ENCODE measurements around the gene THAP7.
"Not testable (repeated sequence)": the region's sequence is repeated elsewhere in the genome, so short reads cannot be mapped to it uniquely, and the experiment has no call there.

The THAP7 gene

DNA sequence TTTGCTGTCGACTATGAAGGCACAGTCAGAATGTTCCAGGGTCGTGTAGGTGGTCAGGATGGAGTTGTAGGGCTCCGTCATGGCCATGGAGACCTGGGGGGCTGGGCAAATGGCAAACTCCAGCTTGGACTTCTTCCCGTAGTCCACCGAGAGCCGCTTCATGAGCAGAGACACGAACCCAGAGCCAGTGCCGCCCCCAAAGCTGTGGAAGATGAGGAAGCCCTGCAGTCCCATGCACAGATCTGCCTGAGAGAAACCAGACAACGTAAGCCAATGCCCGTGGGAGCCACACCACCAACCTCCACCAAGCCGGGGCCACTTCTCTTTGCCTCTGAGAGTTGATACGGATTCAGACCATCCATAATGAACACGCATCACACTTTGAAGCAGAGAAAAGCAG is 7.3 kb upstream of the THAP7 start:
- not testable (repeated sequence) for H3K27me3 ChIP-seq (ENCODE audit: insufficient read depth, low read length); H3K9me3 ChIP-seq (ENCODE audit: insufficient read depth, low read depth, low read length); H3K4me3 ChIP-seq (ENCODE audit: low read length); H3K27ac ChIP-seq (ENCODE audit: low read depth, low read length); H3K36me3 ChIP-seq (ENCODE audit: insufficient read depth, low read length); H3K9ac ChIP-seq (ENCODE audit: low read depth, low read length)
- H3K4me1 ChIP-seq (ENCODE audit: insufficient read depth, low read length) = peaks cover 12% of the 10 kb centered on the region
- WGBS = 87% methylated on average over 13 of the region's 13 CpGs

GRCh38 chr22:21003782-21004181 is 1.9 kb upstream of the THAP7 start:
- whole genome bisulfite sequencing = 85% methylated on average over 4 of the region's 4 CpGs
- H3K4me1 ChIP-seq (ENCODE audit: insufficient read depth, low read length) = no peaks in the 10 kb centered on the region
- H3K9me3 ChIP-seq (ENCODE audit: insufficient read depth, low read depth, low read length) = no peaks in the 10 kb centered on the region
- H3K36me3 ChIP-seq (ENCODE audit: insufficient read depth, low read length) = peaks cover 21% of the 10 kb centered on the region
- H3K9ac ChIP-seq (ENCODE audit: low read depth, low read length) = no peak overlapping the region
- H3K27me3 ChIP-seq (ENCODE audit: insufficient read depth, low read length) = no peaks in the 10 kb centered on the region
- no peak overlapping the region for H3K4me3 ChIP-seq (ENCODE audit: low read length)
- H3K27ac ChIP-seq (ENCODE audit: low read depth, low read length) = no peak overlapping the region

- H3K36me3 ChIP-seq (ENCODE audit: insufficient read depth, low read length) = peaks cover 25% of the 10 kb centered on the region
- H3K9ac ChIP-seq (ENCODE audit: low read depth, low read length) = peak overlapping the region; percentile 95
- H3K4me1 ChIP-seq (ENCODE audit: insufficient read depth, low read length) = no peaks in the 10 kb centered on the region
- H3K27me3 ChIP-seq (ENCODE audit: insufficient read depth, low read length) = no peaks in the 10 kb centered on the region
- 21% methylated on average over 26 of the region's 26 CpGs for WGBS
- H3K9me3 ChIP-seq (ENCODE audit: insufficient read depth, low read depth, low read length) = no peaks in the 10 kb centered on the region
- peak overlapping the region; percentile 90 for H3K27ac ChIP-seq (ENCODE audit: low read depth, low read length)
- peak overlapping the region; percentile 100 for H3K4me3 ChIP-seq (ENCODE audit: low read length)
These were observed 824 bp downstream of the THAP7 start for GRCh38 chr22:21000987-21001600.

DNA sequence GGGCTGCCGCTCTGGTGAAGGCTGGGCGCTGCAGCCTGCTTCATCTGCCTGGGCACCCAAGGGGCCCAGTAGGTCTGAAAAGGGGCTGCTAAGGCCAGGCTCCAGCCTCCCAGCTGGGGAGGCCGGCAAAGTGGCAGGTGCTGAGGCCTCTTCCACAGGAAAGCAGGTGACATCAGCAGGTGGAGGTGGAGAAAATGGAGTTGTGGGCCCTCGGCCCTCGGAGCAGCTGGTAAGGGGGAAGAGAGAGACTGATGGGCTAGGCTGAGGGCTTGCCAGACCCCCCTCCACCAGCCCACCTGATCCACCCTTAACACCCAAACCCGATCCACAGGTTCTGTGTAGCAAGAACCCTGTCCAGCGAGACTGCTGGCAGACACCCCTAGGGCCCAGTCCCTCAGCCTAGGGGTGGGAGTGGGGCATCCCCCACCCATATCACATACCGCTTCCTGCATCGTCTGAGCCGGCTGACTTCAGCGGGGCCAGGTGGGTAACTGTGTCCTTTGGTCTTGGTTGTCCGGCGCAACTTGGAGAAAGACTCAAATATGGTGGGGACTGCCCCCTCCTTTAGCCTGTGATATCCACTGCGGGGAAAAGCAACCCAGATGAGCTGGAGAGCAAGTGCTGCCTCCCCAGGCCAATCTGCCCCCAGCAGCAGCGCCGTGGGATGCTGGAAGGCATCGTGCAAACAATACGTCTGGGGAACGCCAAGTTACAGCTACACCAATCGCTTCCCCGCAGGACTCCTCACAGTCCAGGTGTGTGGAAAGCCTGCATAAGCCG is 1.5 kb downstream of the THAP7 start:
- Histone ChIP-seq H3K4me1 (ENCODE audit: insufficient read depth, low read length) (no peaks in the 10 kb centered on the region), H3K27ac (ENCODE audit: low read depth, low read length) (no peak overlapping the region), H3K27me3 (ENCODE audit: insufficient read depth, low read length) (no peaks in the 10 kb centered on the region), H3K9me3 (ENCODE audit: insufficient read depth, low read depth, low read length) (no peaks in the 10 kb centered on the region), H3K4me3 (ENCODE audit: low read length) (peak overlapping the region; percentile 100), H3K36me3 (ENCODE audit: insufficient read depth, low read length) (peaks cover 27% of the 10 kb centered on the region), H3K9ac (ENCODE audit: low read depth, low read length) (peak overlapping the region; percentile 95)
- WGBS = 85% methylated on average over 22 of the region's 22 CpGs

DNA sequence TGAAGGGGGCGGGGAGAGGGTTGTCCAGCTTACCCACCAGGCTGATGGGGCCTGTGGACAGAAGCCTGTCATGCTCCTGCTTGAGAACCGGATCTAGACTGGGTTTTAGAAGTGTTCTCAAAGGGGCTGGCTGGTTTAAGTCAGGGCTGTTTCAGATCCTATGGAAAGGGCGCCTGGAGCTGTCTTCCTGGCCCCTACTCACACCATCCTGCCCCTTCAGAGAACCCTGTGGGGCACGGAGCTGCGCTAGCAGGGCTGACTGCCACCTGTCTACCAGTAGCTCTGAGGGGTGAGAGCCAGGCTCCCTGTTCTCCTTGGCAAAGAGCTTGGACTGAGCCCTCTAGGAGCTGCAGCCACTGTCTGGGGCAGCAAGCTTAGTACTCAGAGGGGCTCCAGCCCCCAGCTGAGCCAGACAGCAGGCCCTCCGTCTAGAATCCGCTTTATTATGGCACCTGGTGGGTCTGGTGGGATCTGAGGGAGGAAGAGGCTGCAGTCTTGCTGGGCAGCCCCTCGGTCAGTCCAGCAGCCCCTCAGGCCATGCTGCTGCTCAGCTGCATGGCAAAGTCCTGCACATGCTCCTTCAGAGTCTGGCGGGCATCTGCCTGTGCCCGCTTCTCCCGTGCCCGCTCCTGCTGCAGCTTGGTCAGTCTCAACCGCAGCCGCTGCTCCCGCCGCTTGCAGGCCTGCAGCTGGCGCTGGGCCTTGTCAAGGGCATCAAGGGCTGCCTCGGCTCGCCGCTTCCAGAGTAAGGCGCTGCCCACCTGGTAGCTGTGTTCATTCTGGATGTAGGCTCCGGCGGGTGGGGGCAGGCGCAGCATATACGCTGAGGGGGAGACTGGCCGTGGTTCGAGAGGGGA is 2.3 kb downstream of the THAP7 start:
- WGBS = 94% methylated on average over 27 of the region's 27 CpGs
- Histone ChIP-seq H3K9ac (ENCODE audit: low read depth, low read length) (no peak overlapping the region), H3K4me1 (ENCODE audit: insufficient read depth, low read length) (no peaks in the 10 kb centered on the region), H3K4me3 (ENCODE audit: low read length) (no peak overlapping the region), H3K27ac (ENCODE audit: low read depth, low read length) (no peak overlapping the region), H3K36me3 (ENCODE audit: insufficient read depth, low read length) (peaks cover 27% of the 10 kb centered on the region), H3K27me3 (ENCODE audit: insufficient read depth, low read length) (no peaks in the 10 kb centered on the region), H3K9me3 (ENCODE audit: insufficient read depth, low read depth, low read length) (no peaks in the 10 kb centered on the region)

- no peaks in the 10 kb centered on the region for H3K9me3 ChIP-seq (ENCODE audit: insufficient read depth, low read depth, low read length)
- no peaks in the 10 kb centered on the region for H3K4me1 ChIP-seq (ENCODE audit: insufficient read depth, low read length)
- H3K27ac ChIP-seq (ENCODE audit: low read depth, low read length) = no peak overlapping the region
- no peaks in the 10 kb centered on the region for H3K27me3 ChIP-seq (ENCODE audit: insufficient read depth, low read length)
- H3K4me3 ChIP-seq (ENCODE audit: low read length) = no peak overlapping the region
- no peak overlapping the region for H3K9ac ChIP-seq (ENCODE audit: low read depth, low read length)
- WGBS = 80% methylated on average over 7 of the region's 7 CpGs
- peaks cover 27% of the 10 kb centered on the region for H3K36me3 ChIP-seq (ENCODE audit: insufficient read depth, low read length)
These were observed 3.2 kb downstream of the THAP7 start for GRCh38 chr22:20998411-20999336.

DNA sequence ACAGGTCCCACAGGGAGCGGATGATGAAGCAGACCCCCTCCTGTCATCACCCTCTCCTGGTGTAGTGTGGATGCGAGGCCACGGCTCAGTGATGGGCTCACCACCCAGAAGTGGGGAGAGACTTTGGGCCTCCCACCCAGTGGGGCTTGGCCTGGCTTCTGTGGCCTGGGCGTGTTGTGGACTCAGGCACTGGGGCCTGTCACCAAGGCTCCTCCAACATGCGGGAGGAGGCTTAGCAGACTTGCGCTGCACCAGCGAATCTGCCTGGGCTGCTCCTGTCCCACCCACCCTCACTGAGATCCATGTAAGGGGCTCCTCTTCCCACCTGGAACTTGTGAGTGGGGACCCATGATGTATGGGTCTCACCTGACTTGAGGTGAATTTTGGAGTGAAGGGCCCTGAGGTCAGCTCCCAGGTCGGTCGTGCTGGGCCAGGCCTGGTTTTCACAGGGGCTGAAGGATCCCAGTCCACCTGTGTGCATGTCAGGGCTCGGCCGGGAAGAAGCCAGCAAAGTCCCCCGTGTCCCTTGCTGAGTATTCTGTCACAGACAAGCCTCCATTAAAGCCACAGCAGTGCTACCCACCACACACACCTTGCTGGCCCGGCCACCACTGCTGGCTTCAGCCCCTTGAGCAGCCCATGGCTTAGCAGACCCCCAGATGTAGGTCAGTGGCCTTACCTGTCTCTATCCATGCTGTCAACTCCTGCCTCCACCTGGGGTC is 4.2 kb downstream of the THAP7 start:
- H3K4me1 ChIP-seq (ENCODE audit: insufficient read depth, low read length) = no peaks in the 10 kb centered on the region
- H3K27me3 ChIP-seq (ENCODE audit: insufficient read depth, low read length) = no peaks in the 10 kb centered on the region
- 93% methylated on average over 13 of the region's 13 CpGs for WGBS
- H3K27ac ChIP-seq (ENCODE audit: low read depth, low read length) = no peak overlapping the region
- no peak overlapping the region for H3K4me3 ChIP-seq (ENCODE audit: low read length)
- H3K36me3 ChIP-seq (ENCODE audit: insufficient read depth, low read length) = peaks cover 27% of the 10 kb centered on the region
- no peaks in the 10 kb centered on the region for H3K9me3 ChIP-seq (ENCODE audit: insufficient read depth, low read depth, low read length)
- H3K9ac ChIP-seq (ENCODE audit: low read depth, low read length) = no peak overlapping the region; the same call in 1 of the 2 replicates

DNA sequence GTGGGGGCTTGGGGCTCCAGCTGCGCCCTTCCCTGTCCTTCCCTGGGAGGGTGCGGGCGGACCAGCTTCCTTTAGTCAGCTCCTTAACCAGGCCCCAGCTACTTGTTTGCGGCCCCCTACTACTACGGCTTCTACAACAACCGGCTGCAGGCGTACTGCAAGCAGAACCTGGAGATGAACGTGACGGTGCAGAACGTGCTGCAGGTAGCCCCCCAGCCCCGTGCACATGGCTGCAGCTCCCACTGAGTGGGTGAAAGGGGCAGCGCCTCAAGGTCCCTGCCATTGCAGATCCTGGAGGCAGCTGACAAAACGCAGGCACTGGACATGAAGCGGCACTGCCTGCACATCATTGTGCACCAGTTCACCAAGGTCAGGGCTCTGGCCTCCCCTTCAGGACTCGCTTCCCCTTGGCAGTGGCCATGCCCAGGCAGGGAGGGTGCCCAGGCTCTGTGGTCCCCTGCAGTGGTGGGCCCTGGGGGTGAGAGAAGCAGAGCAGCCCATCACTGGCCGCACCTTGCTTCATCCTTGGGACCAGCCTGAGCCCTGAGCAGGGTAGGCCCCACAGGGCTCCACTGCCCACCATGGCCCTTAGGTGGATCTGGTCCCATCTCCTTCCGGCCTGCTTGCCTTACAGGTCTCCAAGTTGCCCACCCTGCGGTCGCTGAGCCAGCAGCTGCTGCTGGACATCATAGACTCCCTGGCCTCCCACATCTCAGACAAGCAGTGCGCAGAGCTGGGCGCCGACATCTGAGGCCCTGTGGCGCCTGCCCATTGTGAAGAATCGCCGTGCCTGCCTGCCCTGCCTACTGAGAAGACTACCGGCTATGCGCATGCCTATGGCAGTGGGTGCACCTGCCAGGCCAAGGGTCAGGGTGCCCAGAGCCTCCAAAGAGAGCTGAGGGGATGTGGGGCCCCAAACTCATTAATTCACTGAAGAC is 5.1 kb downstream of the THAP7 start:
- Histone ChIP-seq H3K27me3 (ENCODE audit: insufficient read depth, low read length) (no peaks in the 10 kb centered on the region), H3K4me3 (ENCODE audit: low read length) (no peak overlapping the region), H3K4me1 (ENCODE audit: insufficient read depth, low read length) (no peaks in the 10 kb centered on the region), H3K36me3 (ENCODE audit: insufficient read depth, low read length) (peaks cover 36% of the 10 kb centered on the region), H3K27ac (ENCODE audit: low read depth, low read length) (no peak overlapping the region), H3K9ac (ENCODE audit: low read depth, low read length) (no peak overlapping the region; the same call in 1 of the 2 replicates), H3K9me3 (ENCODE audit: insufficient read depth, low read depth, low read length) (no peaks in the 10 kb centered on the region)
- 95% methylated on average over 27 of the region's 27 CpGs for WGBS

DNA sequence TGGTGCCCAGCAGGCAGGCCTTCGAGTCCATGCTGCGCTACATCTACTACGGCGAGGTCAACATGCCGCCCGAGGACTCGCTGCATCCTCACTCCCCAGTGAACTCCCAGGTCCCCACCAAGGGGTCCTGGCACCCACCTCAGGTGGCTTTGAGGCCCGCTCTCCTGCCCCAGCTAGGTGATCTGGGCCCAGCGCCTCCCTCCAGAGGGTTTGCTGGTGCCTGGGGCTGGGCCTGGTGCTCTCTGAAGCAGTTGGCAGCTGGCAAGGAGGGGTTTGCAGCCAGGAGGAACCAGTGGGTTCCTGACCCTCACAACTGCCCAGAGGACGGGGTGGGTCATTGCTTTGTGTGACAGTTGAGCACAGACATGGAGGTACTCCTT is 5.9 kb downstream of the THAP7 start:
- Histone ChIP-seq H3K36me3 (ENCODE audit: insufficient read depth, low read length) (peaks cover 41% of the 10 kb centered on the region), H3K4me1 (ENCODE audit: insufficient read depth, low read length) (no peaks in the 10 kb centered on the region), H3K27me3 (ENCODE audit: insufficient read depth, low read length) (no peaks in the 10 kb centered on the region), H3K9ac (ENCODE audit: low read depth, low read length) (no peak overlapping the region), H3K27ac (ENCODE audit: low read depth, low read length) (no peak overlapping the region), H3K9me3 (ENCODE audit: insufficient read depth, low read depth, low read length) (no peaks in the 10 kb centered on the region), H3K4me3 (ENCODE audit: low read length) (no peak overlapping the region)
- WGBS = 96% methylated on average over 10 of the region's 10 CpGs
